ENCODE measurements around the gene PDE4B.

The PDE4B gene

DNA sequence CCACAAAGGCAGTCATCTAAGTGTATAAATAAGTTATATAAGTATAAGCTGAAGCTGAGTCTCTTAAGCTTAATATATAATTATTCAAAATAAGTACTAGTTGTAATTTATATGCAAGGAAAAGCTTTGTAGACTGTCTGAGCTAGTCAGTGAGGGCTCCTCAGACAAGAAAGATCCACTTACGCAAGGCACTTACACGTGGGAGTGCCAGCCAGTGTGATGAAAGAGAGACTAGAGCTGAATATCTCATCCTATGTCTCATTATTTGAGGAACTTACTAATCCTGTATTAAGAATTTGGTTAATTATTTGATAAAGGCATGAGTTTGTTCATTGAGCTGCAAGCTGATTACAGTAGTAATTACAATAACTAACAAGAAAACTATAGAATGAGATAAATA, 146.9 kb downstream of the PDE4B start:
- Histone ChIP-seq H3K27me3 (ENCODE audit: control insufficient read depth, insufficient read depth, low read length) (no peaks in the 10 kb centered on the region), H3K27ac (no peak overlapping the region), H3K4me1 (no peaks in the 10 kb centered on the region), H3K79me2 (no peaks in the 10 kb centered on the region), H3K36me3 (ENCODE audit: control insufficient read depth, insufficient read depth, low read length) (no peaks in the 10 kb centered on the region), H3K9me3 (ENCODE audit: control insufficient read depth, low read length) (no peaks in the 10 kb centered on the region), H3K9ac (no peak overlapping the region), H3K4me2 (ENCODE audit: low read length) (no peak overlapping the region), H3K4me3 (ENCODE audit: low read depth, low read length) (no peak overlapping the region), H2AFZ (no peak overlapping the region)
- TF ChIP-seq, protein P1, sequence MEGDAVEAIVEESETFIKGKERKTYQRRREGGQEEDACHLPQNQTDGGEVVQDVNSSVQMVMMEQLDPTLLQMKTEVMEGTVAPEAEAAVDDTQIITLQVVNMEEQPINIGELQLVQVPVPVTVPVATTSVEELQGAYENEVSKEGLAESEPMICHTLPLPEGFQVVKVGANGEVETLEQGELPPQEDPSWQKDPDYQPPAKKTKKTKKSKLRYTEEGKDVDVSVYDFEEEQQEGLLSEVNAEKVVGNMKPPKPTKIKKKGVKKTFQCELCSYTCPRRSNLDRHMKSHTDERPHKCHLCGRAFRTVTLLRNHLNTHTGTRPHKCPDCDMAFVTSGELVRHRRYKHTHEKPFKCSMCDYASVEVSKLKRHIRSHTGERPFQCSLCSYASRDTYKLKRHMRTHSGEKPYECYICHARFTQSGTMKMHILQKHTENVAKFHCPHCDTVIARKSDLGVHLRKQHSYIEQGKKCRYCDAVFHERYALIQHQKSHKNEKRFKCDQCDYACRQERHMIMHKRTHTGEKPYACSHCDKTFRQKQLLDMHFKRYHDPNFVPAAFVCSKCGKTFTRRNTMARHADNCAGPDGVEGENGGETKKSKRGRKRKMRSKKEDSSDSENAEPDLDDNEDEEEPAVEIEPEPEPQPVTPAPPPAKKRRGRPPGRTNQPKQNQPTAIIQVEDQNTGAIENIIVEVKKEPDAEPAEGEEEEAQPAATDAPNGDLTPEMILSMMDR (IDR thresholded peaks at IDR 0.05) = no peak

DNA sequence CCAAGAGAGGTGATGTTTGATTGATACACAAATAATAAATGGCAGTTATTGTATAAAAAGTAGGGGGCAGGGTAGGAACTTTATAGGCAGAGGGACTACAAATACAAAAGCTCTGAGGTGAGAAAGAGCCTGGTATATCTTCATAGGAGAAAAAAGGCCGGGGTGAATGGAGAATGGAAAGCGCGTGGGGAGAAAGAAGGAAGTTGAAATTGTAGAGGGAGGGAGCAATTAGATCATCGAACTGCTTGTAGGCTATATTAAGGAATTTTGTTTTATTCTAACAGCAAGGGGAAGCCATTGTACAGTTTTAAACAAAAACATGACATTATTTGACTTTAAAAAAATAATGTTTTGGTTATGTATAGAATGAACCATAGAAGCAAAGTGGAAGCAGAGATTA, 147.4 kb downstream of the PDE4B start:
- TF ChIP-seq, protein P1 (IDR thresholded peaks at IDR 0.05) = no peak
- Histone ChIP-seq H3K9me3 (ENCODE audit: control insufficient read depth, low read length) (no peaks in the 10 kb centered on the region), H3K4me1 (no peaks in the 10 kb centered on the region), H3K27me3 (ENCODE audit: control insufficient read depth, insufficient read depth, low read length) (no peaks in the 10 kb centered on the region), H3K4me2 (ENCODE audit: low read length) (no peak overlapping the region), H3K27ac (no peak overlapping the region), H3K4me3 (ENCODE audit: low read depth, low read length) (no peak overlapping the region), H3K9ac (no peak overlapping the region), H3K36me3 (ENCODE audit: control insufficient read depth, insufficient read depth, low read length) (no peaks in the 10 kb centered on the region), H3K79me2 (no peaks in the 10 kb centered on the region), H2AFZ (no peak overlapping the region)

DNA sequence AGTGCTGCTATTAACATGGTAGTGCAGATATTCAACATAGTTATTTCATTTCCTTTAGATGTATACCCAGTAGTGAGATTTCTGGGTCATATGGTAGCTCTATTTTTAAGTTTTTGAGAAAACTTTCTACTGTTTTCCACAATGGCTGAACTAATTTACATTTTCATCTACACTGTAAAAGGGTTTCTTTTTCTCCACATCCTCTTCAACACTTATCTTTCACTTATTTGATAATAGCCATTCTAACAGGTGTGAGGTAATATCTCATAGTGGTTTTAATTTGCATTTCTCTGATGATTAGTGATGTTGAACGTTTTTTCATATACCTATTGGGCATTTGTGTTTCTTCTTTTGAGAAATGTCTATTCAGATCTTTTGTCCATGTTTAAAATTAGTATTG, 149.8 kb downstream of the PDE4B start:
- H3K79me2 ChIP-seq = no peaks in the 10 kb centered on the region
- H3K36me3 ChIP-seq (ENCODE audit: control insufficient read depth, insufficient read depth, low read length) = no peaks in the 10 kb centered on the region
- no peak overlapping the region for H3K4me3 ChIP-seq (ENCODE audit: low read depth, low read length)
- no peaks in the 10 kb centered on the region for H3K4me1 ChIP-seq
- H3K27me3 ChIP-seq (ENCODE audit: control insufficient read depth, insufficient read depth, low read length) = no peaks in the 10 kb centered on the region
- H3K27ac ChIP-seq = no peak overlapping the region
- no peak overlapping the region for H3K4me2 ChIP-seq (ENCODE audit: low read length)
- TF ChIP-seq, protein P1 (IDR thresholded peaks at IDR 0.05) = no peak
- no peak overlapping the region for H3K9ac ChIP-seq
- H3K9me3 ChIP-seq (ENCODE audit: control insufficient read depth, low read length) = no peaks in the 10 kb centered on the region
- H2AFZ ChIP-seq = no peak overlapping the region

DNA sequence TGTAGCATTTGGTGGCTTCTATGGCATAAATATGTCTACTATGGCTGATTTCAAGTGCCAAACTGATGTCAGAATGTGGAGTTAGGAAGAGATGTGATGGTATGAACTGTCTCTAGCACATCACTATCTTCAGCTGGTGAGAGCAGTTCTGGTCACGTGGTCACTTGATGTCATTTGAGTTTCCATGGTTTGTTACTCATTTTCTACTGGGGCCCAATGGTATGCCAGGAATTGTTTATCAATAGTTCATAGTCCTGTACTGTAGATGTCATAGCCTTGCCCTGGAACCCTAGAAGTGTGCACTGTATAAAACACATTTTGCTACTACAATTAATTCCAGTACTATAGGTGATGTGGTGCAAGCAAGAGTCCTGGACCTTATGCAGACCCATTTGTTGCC, 153.7 kb downstream of the PDE4B start:
- Histone ChIP-seq H3K9ac (no peak overlapping the region), H2AFZ (no peak overlapping the region), H3K79me2 (no peaks in the 10 kb centered on the region)

DNA sequence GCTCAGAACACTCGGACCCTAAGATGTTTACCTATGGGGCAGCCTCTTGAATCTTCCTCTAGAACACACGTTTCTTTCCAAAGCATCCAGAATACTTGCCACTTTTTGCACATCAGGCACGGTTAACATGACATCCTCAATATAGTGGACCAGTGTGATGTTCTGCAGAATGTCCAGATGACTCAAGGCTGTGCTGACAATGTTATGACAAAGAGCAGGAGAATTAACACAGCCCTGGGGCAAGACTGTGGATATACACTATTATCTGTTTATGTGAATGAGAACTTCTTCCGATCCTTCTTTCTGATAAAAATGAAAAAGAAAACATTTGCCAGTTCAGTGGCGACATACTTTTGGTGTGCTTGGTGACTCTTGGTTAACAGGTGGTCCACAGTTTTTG, 154.3 kb downstream of the PDE4B start:
- TF ChIP-seq, protein P1 (IDR thresholded peaks at IDR 0.05) = no peak
- Histone ChIP-seq H3K4me1 (no peaks in the 10 kb centered on the region), H3K27ac (no peak overlapping the region), H3K4me2 (ENCODE audit: low read length) (no peak overlapping the region), H3K4me3 (ENCODE audit: low read depth, low read length) (no peak overlapping the region), H3K9ac (no peak overlapping the region), H3K9me3 (ENCODE audit: control insufficient read depth, low read length) (no peaks in the 10 kb centered on the region), H3K27me3 (ENCODE audit: control insufficient read depth, insufficient read depth, low read length) (no peaks in the 10 kb centered on the region), H3K79me2 (no peaks in the 10 kb centered on the region), H3K36me3 (ENCODE audit: control insufficient read depth, insufficient read depth, low read length) (no peaks in the 10 kb centered on the region), H2AFZ (no peak overlapping the region)

More for the DNA sequence above, 153.7 kb downstream of the PDE4B start:
- Histone ChIP-seq H3K4me3 (ENCODE audit: low read depth, low read length) (no peak overlapping the region), H3K36me3 (ENCODE audit: control insufficient read depth, insufficient read depth, low read length) (no peaks in the 10 kb centered on the region), H3K27ac (no peak overlapping the region), H3K9me3 (ENCODE audit: control insufficient read depth, low read length) (no peaks in the 10 kb centered on the region), H3K27me3 (ENCODE audit: control insufficient read depth, insufficient read depth, low read length) (no peaks in the 10 kb centered on the region), H3K4me1 (no peaks in the 10 kb centered on the region), H3K4me2 (ENCODE audit: low read length) (no peak overlapping the region)
- TF ChIP-seq, protein P1 (IDR thresholded peaks at IDR 0.05) = no peak

Data from parathyroid adenoma (tissue), 2 donors.